ENCODE results near the gene PDE3A.
"Not testable (repeated sequence)": the region's sequence is repeated elsewhere in the genome, so short reads cannot be mapped to it uniquely, and the experiment has no call there.

PDE3A gene

GRCh38 chr12:20551742-20552442, 183.6 kb downstream of the PDE3A start:
- not testable (repeated sequence) for DNase-seq (ENCODE audit: low read depth)

- not testable (repeated sequence) for DNase-seq (ENCODE audit: low read depth)
These were observed 184.2 kb downstream of the PDE3A start for GRCh38 chr12:20552586-20552985.

DNA sequence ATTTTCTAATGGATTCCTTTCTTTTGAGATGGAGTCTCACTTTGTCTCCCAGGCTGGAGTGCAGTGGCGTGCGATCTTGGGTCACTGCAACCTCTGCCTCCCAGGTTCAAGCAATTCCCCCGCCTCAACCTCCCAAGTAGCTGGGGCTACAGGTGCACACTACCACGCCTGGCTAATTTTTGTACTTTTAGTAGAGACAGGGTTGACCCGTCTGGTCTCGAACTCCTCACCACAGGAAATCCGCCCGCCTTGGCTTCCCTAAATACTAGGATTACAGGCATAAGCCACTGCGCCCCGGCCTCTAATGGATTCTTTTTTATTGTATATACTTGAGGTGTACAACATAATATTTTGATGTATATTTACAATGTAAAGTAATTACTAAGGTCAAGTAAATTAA, 186.7 kb downstream of the PDE3A start:
- no peak for DNase-seq (ENCODE audit: low read depth)

GRCh38 chr12:20555771-20556170, 187.4 kb downstream of the PDE3A start:
- no peak for DNase-seq (ENCODE audit: low read depth)

DNA sequence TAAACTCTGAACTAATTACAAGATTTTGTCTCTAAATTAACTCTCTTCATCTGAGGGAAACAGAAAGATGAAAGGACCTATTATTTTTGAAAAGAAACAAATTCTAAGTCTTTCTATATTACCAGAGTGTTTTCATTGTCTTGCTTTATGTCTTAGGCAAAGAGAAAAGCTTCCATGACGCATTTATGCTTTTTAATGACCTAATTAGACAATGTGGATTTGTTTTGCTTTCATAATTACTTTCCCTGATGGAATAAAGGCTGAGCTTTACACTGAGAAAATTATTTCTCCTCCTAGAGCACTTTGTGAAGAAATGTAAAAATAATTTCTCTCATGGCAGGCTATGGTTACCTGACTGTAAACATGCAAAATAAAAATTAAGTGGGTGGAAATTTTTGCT, 188.8 kb downstream of the PDE3A start:
- DNase-seq (ENCODE audit: low read depth) = no peak

GRCh38 chr12:20560935-20561334, 192.6 kb downstream of the PDE3A start:
- no peak for DNase-seq (ENCODE audit: low read depth)

GRCh38 chr12:20561871-20562270, 193.5 kb downstream of the PDE3A start:
- DNase-seq (ENCODE audit: low read depth) = peak; percentile 52

DNA sequence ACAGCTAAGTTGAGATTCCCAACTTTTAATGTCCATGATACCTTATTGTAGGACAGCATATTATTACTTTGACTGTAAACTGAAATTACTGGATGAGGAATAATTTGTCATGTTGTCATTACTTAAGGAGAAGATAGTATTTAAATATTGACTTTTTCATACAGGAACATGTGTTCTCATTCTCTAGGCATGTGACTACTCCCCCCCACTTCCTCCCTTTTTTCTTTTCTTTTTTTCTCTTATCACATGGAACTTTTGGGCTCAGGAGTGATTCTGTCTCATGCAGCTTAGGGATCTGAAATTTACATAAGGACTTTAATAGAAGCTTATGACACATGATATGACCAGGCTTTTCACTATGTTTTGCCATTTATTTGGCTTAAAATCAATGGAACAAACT, 199.1 kb downstream of the PDE3A start:
- peak; percentile 26 for DNase-seq (ENCODE audit: low read depth)

- peak; percentile 25 for DNase-seq (ENCODE audit: low read depth)
These were observed 204.1 kb downstream of the PDE3A start for GRCh38 chr12:20572451-20572850.

GRCh38 chr12:20576528-20576927, 208.2 kb downstream of the PDE3A start:
- DNase-seq (ENCODE audit: low read depth) = no peak

DNA sequence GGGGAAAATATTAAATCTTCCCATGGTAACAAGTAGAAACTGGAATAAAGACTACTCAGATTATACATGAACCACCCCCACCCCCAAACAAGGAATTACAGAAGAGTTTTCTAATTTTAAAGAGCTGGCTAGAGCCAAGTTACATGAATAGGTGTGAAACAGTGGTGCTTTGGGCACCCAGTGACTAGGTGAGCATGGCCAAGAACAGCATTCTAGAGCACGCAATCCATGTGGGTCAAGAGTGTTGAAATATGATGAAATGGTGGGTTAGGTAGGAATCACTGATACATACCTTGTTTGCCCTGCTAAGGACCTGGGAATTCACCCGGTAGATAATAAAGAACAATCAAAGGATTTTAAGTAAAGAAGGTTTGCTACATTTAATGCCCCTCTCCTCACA, 208.7 kb downstream of the PDE3A start:
- DNase-seq (ENCODE audit: low read depth) = no peak

GRCh38 chr12:20578142-20578541, 209.8 kb downstream of the PDE3A start:
- DNase-seq (ENCODE audit: low read depth) = no peak

GRCh38 chr12:20585055-20585625, 216.8 kb downstream of the PDE3A start:
- no peak for DNase-seq (ENCODE audit: low read depth)

DNA sequence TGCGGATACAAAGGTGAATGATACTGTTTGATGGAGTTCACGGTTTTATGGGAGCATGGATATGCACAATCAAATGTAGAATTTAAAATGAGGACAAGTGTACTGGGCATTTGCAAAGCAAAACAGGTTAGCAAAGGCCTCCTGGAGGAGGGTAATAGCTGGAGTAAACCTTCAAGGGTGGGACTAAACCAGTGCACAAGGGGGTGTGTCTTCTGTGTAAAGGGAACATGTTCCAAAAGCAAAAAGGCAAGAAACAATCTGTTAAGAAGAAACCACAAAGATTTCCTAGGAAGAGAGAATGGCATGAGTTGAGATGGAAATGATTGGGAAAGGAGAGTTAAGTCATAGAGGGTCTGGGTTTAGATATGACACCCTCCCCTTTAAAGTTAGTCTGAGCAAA, 217.6 kb downstream of the PDE3A start:
- no peak for DNase-seq (ENCODE audit: low read depth)

DNA sequence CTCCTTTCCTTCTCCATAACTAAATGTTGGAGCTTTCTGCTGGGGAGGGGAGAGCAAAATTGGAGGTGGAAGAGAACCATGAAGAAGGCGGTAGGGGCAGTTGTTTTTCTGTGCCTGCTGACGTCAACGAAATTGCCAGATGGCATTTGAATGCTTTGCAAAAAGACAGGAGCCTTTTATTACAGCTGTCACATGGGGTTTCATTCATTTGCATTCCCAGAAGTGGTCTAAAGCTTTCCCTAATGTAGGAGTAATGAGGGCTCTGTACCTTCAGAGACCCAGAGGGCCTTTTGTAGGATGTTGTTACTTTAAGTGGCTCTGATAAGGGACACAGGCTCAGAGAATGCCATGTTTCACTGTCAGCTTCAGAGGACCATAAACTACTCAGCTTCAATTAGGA, 219.7 kb downstream of the PDE3A start:
- no peak for DNase-seq (ENCODE audit: low read depth)

DNA sequence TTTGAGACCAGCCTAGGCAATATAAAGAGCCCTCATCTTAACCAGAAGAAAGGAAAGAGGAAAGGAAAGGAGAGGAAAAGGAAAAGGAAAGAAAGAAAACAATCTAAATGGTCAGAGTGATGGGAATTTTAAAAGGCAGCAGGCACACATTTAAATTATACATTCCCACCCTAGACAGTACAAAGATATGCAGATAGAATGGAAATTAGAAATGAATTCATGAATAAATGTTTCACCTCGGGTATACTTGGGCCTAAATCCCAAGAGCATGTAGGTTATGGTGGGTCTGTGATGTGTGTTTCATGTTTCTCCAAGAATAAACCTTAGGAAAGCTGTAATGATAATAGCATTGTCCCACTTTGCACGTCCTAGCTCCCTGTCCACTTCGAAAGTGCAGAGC, 222.2 kb downstream of the PDE3A start:
- DNase-seq (ENCODE audit: low read depth) = no peak

DNA sequence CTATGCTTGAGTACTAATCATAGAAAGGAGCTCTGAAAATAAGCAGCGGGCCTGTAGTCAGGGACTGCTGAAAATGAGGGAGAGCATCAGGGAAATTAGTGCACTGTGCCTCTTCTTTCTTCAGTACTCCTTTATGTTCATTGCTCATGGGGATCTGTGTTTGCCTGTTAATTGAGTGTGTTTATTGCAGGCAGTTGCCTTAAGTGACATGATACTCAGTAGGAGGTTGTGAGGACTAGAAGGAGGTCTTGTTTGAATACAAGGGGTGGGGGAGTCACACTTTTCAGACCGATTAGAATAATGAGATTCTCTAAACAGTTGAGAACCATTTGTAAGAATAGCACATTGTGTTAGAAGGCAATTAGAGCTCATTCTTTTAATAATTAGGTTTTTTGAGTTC, 224.2 kb downstream of the PDE3A start:
- no peak for DNase-seq (ENCODE audit: low read depth)

DNA sequence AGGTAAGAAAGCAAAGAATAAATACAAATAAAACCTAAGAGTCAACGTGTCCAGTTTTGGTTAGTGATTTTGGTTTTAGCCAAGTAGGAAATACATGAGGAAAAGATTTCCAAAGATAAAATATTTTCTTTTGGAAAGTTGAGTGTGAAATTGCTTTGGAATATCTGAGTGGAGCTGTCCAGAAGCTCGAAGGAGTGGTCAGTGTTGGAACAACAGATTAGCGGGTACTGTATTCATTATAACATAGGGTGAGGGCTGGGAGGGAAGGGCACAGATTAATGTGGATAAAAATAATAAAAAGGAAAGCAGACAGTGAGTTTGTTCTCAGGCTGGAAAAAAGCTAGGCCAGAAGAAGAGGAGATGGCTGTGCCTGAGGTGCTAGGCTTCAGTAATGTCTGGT, 225.3 kb downstream of the PDE3A start:
- no peak for DNase-seq (ENCODE audit: low read depth)

DNA sequence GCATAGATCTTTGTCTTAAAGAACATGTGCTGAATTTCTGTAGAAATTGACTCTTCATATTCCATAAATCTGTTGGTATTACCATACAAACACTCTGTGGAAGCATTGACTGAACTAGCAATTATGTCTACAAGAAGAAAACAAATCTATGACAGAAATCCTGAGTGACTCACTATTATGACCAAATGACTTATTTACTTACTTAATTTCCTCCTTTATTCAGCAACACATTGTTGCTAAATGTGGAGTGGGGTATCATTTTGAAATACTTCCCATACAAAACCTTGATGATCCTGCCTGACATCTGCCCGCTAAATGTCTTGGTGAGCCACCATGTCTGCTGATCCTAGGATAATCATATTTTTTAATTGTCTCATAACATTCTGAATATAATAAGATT, 227.7 kb downstream of the PDE3A start:
- DNase-seq (ENCODE audit: low read depth) = no peak

DNA sequence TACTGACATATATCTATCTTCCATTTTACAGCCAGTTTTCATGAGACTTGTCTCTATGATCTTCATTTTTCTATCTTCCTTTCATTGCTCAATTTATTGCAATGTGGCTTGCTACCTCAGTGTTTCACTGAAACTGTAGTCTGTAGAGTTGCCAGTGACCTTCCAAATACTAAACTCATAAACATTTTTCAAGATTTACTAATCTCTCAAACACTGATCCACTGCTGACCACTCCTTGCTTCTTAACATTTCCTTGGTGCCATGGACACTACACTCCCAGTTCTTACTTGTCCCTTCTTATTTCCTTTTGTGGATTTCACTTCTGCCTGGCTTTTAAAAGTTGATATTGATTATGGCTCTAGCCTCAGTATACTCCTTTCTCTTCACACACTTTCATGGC, 231.4 kb downstream of the PDE3A start:
- DNase-seq (ENCODE audit: low read depth) = peak; percentile 64

- peak; percentile 67 for DNase-seq (ENCODE audit: low read depth)
These were observed 233.4 kb downstream of the PDE3A start for GRCh38 chr12:20601668-20602280.

- peak; percentile 95 for DNase-seq (ENCODE audit: low read depth)
These were observed 234.5 kb downstream of the PDE3A start for GRCh38 chr12:20602641-20603391.

Measured in EH (cell line).